Activated CD4-positive, alpha-beta T cell treated with anti-CD3 and anti-CD28 coated beads, Interleukin-2, Interleukin-4, amounts not matched to agents 100 ng/mL and 50 ng/mL, durations not matched to agents 16 hours and 8 hours (primary cell): Measurements from ENCODE around the gene OAS2.

Experiments used
- DNase-seq: peaks from one replicate; pipeline ENCODE4 v3.0.0-alpha.2; 2020; ENCODE audit warnings: low spot score

OAS2 gene

GRCh38 chr12:112978163-112979040 lies at the start of gene OAS2:
Gene OAS2, plus strand, starts transcription at chr12:112978519. Its CDS starts 90 bp downstream, at chr12:112978609.
- peak; percentile 90 for DNase-seq

- DNase-seq, result no peak
Measured at GRCh38 chr12:112928978-112929377, 49.3 kb upstream of the OAS2 start.

- DNase-seq, result no peak
Measured at GRCh38 chr12:112929715-112930114, 48.6 kb upstream of the OAS2 start.

- no peak for DNase-seq
Measured at GRCh38 chr12:112930350-112930749, 48.0 kb upstream of the OAS2 start.

GRCh38 chr12:112932485-112933128 lies 45.7 kb upstream of the OAS2 start:
- no peak for DNase-seq

GRCh38 chr12:112933129-112933505 lies 45.2 kb upstream of the OAS2 start:
- no peak for DNase-seq

- no peak for DNase-seq
Measured at GRCh38 chr12:112936264-112936663, 42.1 kb upstream of the OAS2 start.

- no peak for DNase-seq
Measured at GRCh38 chr12:112936927-112937326, 41.4 kb upstream of the OAS2 start.

GRCh38 chr12:112937741-112938719 lies 40.3 kb upstream of the OAS2 start, which contains the start of gene OAS3:
Gene OAS3, plus strand, starts transcription at chr12:112938474. Its CDS starts 57 bp downstream, at chr12:112938531.
- peak; percentile 63 for DNase-seq

GRCh38 chr12:112938751-112939150 lies 39.6 kb upstream of the OAS2 start:
- no peak for DNase-seq

GRCh38 chr12:112939761-112940381 lies 38.4 kb upstream of the OAS2 start:
- peak; percentile 18 for DNase-seq

- DNase-seq, result no peak
Measured at GRCh38 chr12:112941528-112942335, 36.6 kb upstream of the OAS2 start.

- no peak for DNase-seq
Measured at GRCh38 chr12:112942572-112942971, 35.7 kb upstream of the OAS2 start.

GRCh38 chr12:112944024-112944690 lies 34.2 kb upstream of the OAS2 start:
- no peak for DNase-seq

- DNase-seq, result no peak
Measured at GRCh38 chr12:112945515-112945914, 32.8 kb upstream of the OAS2 start.

- no peak for DNase-seq
Measured at GRCh38 chr12:112946236-112947000, 31.9 kb upstream of the OAS2 start.

GRCh38 chr12:112947314-112947713 lies 31.0 kb upstream of the OAS2 start:
- DNase-seq, result no peak

- no peak for DNase-seq
Measured at GRCh38 chr12:112947761-112948160, 30.6 kb upstream of the OAS2 start.

GRCh38 chr12:112948806-112949205 lies 29.5 kb upstream of the OAS2 start:
- DNase-seq, result no peak
